CD4-positive, alpha-beta T cell treated with Interleukin-15 for 1 hour (primary cell): ENCODE results near the gene SAMD4A.
"Not testable (repeated sequence)": the region's sequence is repeated elsewhere in the genome, so short reads cannot be mapped to it uniquely, and the experiment has no call there.

Experiments used
- DNase-seq: peaks from one replicate; pipeline ENCODE4 v3.0.0-alpha.2; 2020

SAMD4A gene

DNA sequence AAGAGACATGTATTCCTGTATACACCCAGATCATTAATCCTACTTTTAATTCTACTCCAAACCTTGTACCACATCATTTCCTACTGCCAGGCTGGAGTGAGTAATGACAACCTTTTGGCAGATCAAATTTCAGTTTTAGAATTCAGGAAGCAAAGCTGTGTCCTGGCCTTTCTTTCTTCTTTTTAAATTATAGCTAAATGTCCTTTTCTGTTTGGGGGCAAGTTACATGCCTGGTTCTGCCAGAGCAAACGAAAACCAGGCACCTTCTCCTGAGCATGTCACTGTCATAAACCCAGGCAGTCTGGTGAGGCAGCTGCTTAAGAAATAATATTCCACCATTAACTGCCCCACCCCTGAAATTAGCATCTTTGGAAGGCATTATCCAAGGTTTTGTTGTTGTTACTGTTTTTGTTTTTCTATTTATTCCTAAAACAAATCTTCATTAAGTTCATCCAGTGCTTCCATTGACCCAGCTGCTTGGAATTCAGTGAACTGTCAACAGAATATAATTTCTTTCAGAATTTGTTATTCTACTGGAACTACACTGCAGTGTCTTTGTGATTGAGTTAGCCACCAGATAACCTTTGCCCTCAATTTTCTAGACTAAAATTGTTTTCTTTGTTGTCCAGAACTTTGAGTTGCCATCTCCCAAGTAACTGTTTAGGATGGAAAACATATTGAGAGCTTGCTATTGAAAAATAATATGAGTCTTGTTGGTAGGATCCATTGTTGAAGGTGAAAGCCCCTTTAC is 33.2 kb downstream of the SAMD4A start:
- DNase-seq, result no peak

DNA sequence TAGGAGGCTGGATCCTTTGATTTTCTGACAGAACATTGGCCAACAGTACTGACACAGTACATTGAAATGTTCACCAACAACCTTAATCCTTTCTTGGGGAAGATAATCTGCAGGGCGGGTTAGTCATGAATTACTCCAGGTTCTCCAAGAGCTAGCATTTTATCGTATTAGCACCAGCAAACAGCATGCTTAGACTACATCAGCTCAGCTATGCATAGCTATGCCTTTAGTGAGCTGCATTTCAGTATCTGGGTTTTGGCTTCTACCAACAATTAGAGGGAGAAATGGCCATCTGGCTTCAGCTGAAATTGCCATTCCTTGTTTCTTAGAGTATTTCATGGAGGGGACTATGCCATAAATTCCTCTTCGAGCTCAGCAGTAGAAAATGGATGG is 33.8 kb downstream of the SAMD4A start:
- DNase-seq, result no peak

- no peak for DNase-seq
Observed at GRCh38 chr14:54603362-54603761, 36.4 kb downstream of the SAMD4A start.

DNA sequence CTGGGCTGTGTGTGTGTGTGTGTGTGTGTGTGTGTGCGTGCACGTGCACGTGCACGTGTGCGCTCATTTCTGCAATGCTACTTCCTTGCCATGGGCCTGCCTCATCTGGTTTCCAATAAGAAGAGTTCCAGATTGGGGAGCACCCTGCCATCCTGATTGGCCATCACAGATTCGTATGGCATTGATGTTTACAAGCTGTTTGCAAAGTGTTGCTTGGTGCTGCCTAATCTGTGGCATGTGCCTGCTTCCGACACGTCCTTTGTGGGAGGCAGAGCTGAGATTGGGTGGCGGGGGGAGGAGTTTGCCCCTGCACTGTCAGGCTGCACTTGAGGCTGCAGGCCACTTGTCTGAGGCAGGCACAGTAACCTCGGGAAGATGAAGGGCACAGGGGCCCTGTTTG is 39.2 kb downstream of the SAMD4A start:
- DNase-seq, result no peak

DNA sequence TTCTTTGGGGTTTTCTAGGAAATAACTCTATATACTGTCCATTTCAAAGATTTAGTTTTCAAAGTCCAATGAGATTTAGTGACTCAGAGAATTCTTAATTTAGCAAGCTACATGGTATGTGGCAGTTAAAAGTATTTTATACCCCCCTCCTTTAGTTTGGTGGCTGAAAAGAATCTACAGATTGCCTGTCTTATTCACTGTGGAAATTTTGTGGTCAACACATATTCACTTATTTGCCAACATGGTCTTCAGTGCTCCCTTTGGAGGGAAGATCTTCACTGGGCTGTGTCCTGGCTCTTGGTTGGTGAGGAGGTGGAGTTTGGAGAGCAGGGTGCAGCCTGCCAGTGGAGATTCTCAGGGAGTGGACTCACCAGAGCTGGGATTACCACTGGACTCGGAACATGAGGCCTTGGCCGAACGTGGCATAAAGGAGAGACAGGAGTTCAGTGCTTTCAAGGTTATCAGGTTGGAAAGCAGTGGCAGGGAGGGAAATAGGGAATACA is 39.8 kb downstream of the SAMD4A start:
- no peak for DNase-seq

DNA sequence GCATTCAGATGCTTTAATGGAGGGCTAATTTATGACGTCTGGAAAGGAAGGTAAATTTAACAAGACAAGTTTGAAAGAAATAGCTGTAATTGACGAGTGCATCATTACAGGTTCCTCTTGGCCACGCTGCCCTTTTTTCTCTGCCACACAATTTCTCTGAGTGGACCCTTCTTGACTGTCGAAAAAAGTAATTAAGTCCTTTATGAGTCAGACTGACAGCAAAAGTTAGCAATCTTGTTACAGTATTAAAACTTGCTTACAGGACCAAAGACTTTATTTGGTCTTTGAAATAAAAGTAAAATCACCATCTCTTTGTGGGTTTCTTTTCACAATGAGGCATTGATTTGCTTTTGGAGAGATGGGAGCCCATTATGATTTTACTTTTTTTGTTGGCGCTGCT is 42.6 kb downstream of the SAMD4A start:
- DNase-seq, result no peak

- no peak for DNase-seq
Observed at GRCh38 chr14:54610051-54610977, 43.4 kb downstream of the SAMD4A start.

GRCh38 chr14:54614296-54614695 is 47.4 kb downstream of the SAMD4A start:
- DNase-seq, result no peak

GRCh38 chr14:54617467-54617866 is 50.5 kb downstream of the SAMD4A start:
- no peak for DNase-seq

GRCh38 chr14:54621686-54622085 is 54.8 kb downstream of the SAMD4A start:
- no peak for DNase-seq

DNA sequence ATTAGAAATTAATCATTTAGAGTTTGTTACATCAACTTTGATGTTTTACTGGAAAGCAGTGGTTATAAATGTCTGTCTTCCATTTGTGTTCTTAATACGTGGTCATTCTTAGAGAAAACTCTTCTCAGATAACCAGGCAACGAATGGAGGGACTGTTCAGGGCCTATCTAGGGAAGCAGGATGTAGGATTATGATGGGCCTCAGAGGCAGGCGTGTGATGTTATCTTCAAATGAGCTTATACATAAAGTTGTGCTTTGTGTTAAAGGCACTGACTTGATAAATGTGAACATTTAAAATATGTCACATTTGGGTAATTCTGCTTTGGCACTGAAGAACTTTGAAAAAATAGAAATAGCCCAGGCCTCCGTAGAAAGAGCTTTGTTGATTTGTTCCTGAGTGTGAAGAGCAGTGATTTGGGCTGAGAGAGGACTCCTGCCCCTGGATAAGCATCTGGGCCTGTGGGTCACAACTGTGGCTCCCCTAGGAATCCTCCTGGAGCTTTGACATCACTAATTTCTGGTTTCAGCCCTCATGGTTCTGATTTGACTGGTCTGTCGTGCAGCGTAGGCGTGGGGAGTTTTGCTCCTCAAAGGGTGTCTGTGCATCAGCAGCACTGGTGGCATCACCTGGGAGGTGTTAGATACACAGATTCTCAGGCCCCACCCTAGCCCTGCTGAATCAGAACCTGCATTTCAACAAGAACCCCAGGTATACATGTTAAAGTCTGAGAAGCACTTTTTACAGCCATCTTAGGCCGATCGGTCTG is 55.4 kb downstream of the SAMD4A start:
- DNase-seq, result no peak

DNA sequence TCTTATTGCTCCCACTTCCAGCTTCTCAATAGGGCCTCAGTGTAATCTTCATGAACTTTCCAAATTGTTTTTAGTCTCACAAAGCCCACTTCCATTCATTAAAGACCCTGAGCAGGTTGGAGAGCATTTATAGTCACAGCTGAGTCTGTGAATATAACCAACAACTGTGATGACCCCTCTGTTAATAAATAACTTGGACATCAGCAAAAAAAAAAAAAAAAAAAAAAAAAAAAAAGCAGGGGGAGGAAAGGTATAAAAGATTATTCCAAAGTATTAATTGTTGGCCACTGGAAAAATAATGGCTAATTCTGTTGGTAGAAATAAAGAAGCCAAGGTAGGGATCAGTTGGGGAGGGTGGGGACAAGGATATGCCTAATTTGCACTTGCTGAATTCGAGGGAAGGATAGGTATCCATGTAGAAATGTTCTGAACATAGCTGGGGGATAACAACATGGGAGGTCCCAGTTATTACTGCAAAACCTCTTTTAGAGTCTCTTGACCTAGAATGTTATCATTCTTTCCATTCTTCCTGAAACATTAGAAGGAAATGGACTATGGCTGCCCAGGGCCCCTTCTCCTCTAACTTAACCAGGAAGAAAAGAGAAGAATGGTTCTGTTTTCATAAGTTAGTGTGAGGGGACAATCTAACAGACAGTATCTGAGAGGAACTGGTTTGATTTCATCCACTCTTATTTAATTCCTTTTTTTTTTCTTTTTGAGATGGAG is 56.5 kb downstream of the SAMD4A start:
- no peak for DNase-seq

DNA sequence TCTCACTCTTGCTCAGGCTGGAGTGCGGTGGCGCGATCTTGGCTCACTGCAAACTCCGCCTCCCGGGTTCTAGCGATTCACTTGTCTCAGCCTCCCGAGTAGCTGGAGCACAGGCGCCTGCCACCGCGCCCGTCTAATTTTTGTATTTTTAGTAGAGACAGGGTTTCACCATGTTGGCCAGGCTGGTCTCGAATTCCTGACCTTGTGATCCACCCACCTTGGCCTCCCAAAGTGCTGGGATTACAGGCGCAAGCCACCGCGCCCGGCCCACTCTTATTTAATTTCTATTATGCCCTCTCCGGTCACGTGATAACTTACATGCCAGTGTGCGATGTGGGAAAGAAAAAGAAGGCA is 57.1 kb downstream of the SAMD4A start:
- not testable (repeated sequence) for DNase-seq

DNA sequence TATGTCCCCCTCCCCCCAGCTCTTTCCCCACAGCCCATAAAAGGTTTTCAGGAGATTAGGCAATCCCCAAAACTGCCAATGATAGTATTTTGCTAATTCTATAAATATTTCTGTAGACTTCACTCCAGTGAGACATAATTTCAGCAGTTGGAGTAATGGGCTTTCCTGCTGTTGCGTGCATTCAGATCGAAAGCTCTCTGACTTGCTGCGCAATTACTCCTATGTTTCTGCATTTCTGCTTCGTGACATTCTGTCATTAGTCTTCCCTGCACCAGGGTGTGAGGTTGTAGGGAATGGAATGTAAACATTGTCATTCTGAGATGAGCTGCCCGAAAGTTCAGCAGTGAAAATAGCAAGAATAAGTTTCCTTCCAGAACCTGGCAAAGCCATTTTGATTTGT is 58.2 kb downstream of the SAMD4A start:
- DNase-seq, result no peak

- DNase-seq, result no peak
Observed at GRCh38 chr14:54627219-54627539, 60.3 kb downstream of the SAMD4A start.

DNA sequence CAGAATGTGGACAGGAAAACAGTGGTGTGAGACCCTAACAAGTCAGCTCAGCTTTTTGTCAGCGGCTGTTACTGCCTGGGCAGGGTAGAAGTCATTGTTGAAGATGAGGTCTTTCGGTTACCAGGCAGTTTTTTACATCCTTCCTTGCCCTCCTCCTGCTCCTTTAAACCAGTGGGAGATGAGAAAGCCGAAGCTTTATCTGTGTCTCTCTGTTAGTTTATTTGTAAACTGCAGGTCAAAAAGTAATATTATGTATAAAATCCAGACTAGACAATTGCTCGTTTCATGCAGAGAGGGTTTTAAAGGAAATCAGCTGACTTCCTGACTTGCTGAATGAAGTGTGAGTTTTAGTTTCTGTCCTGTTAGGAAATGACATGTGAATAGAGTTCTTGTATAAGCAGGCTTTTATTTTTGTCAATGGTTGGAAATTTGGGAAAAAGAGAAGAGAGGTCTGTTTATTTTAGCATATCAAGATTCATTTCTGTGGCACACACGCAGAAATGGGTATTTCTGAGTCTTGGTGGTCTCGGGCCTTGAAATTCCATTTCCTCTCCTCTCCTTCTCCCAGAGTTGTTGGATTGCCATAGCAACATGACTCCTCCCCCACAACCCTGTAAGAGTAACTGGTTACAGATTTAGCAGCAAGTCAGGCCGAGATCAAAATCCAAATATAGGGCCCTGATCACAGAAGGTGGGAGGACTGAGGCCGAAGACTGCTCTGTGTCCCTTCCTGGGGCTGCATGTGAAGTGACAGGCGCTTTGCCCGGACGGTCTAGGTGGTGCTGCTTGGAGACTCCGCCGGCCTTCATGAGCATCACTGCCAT is 60.8 kb downstream of the SAMD4A start:
- peak; percentile 42 for DNase-seq

DNA sequence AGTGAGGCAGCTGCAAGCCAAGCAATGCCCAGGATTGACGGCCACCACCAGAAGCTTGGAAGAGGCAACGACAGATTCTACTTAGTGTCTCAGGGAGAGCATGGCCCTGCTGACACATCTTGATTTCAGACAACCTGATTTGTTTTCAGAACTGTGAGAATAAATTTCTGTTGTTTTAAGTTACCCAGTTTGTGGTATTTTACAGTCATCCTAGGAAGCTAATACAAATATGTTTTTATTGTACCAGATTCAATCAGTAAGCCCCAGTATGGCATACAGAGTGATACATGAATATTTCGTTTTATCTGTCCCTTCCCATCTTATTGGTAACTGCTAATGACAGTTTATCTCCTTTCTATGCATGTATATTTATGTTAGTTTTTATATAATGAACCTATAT is 62.3 kb downstream of the SAMD4A start:
- DNase-seq, result no peak

GRCh38 chr14:54629635-54630360 is 62.9 kb downstream of the SAMD4A start:
- DNase-seq, result no peak

- no peak for DNase-seq
Observed at GRCh38 chr14:54631016-54631415, 64.1 kb downstream of the SAMD4A start.

DNA sequence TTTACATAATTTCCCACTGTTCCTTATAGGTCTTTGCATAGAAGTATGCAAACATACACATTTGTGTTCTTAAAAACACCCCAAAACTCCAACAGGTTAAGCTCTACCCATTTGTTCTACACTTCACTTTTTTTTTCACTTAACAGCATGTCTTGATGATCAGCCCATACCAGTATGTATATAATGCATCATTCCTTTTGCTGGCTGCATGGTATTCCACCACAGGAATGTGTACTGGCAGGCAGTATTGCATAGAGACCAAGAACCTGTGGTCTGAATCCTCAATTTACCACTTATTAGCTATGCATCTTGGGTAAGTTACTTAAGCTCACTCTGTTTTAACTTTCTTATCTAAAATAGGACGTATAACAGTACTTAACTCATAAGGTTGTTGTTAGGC is 65.5 kb downstream of the SAMD4A start:
- DNase-seq, result no peak

- DNase-seq, result no peak
Observed at GRCh38 chr14:54633076-54633475, 66.1 kb downstream of the SAMD4A start.
